Psoas muscle (tissue), 7 donors: ENCODE measurements around the gene DEFB128. TPM values are rescaled to one million over a fixed set of nuclear protein-coding genes. Genes with fewer than 3 reads are reported as not detected.

ENCODE experiments used
- polyA plus RNA-seq, 3 donors: library from polyadenylated mRNA; stranded (reverse); fragments of 200-250 nt; gene quantifications; one replicate each; pipeline ENCODE4 v1.2.3, GENCODE V29; 2013
- total RNA-seq, 4 donors: library from RNA; stranded (reverse); fragmentation: NEBNext Ultra II Directional in 2 of 4; extraction: Animal tissue kit (Norgen Biotek cat#: 25700) in 2 of 4; gene quantifications; one replicate each; pipeline versions ENCODE4 v1.2.1 to v1.2.4, GENCODE V29; 2021 to 2023
- donor health status: healthy with polysubstance abuse.
- donor health status: DM: no; HTN: no; CAD: no; lungs with moderate emphysema.
- donor health status: Bipolar disorder and iron deficiency.
- donor health status: healthy.
- donor health status: DM: no; HTN: no; CAD: no.
- donor health status: DM: no; HTN: no; CAD: no.
- donor health status: DM: yes; HTN: yes; CAD: no.

The DEFB128 gene
- total and polyA plus RNA-seq, 7 donors, result not detected

Other genes starting within 250 kb of the DEFB128 start
- not detected for gene DEFB125, start 102.0 kb downstream of the DEFB128 start, total RNA-seq
- gene DEFB125, start 102.0 kb downstream of the DEFB128 start, polyA plus RNA-seq, result not detected
- gene DEFB126, start 47.1 kb downstream of the DEFB128 start, total RNA-seq, result not detected
- gene DEFB126, start 47.1 kb downstream of the DEFB128 start, polyA plus RNA-seq, result not detected
- not detected for gene DEFB127, start 32.3 kb downstream of the DEFB128 start, total RNA-seq
- not detected for gene DEFB127, start 32.3 kb downstream of the DEFB128 start, polyA plus RNA-seq
- not detected for gene DEFB129, start 37.5 kb upstream of the DEFB128 start, total RNA-seq
- gene DEFB129, start 37.5 kb upstream of the DEFB128 start, polyA plus RNA-seq, result not detected
- gene DEFB132, start 68.0 kb upstream of the DEFB128 start, total RNA-seq, result not detected
- not detected for gene DEFB132, start 68.0 kb upstream of the DEFB128 start, polyA plus RNA-seq
- gene C20orf96, start 101.0 kb upstream of the DEFB128 start, total RNA-seq, result 1 to 10 TPM; 1.0 to 2.1 (median 1.5) TPM
- 1 to 10 TPM; 1.3 to 2.1 (median 1.9) TPM for gene C20orf96, start 101.0 kb upstream of the DEFB128 start, polyA plus RNA-seq
- gene ZCCHC3, start 107.9 kb upstream of the DEFB128 start, total RNA-seq, result 10 to 100 TPM in 1 of 4 donors, 1 to 10 TPM in 3; 9.3 to 10.2 (median 9.5) TPM
- gene ZCCHC3, start 107.9 kb upstream of the DEFB128 start, polyA plus RNA-seq, result 1 to 10 TPM; 6.8 to 8.4 (median 7.9) TPM
- gene SOX12, start 135.8 kb upstream of the DEFB128 start, total RNA-seq, result 1 to 10 TPM; 1.2 to 5.7 (median 5.2) TPM
- 1 to 10 TPM; 1.9 to 3.6 (median 2.3) TPM for gene SOX12, start 135.8 kb upstream of the DEFB128 start, polyA plus RNA-seq
- gene NRSN2, start 157.4 kb upstream of the DEFB128 start, total RNA-seq, result 1 to 10 TPM; 3.0 to 5.0 (median 3.9) TPM
- 1 to 10 TPM; 1.6 to 3.4 (median 3.1) TPM for gene NRSN2, start 157.4 kb upstream of the DEFB128 start, polyA plus RNA-seq
- gene TRIB3, start 191.0 kb upstream of the DEFB128 start, total RNA-seq, result 1 to 10 TPM in 3 of 4 donors, under 1 TPM in 1; 0.78 to 7.7 (median 2.5) TPM
- 10 to 100 TPM in 1 of 3 donors, 1 to 10 TPM in 1, under 1 TPM in 1; 0.74 to 16.3 (median 2.1) TPM for gene TRIB3, start 191.0 kb upstream of the DEFB128 start, polyA plus RNA-seq
- gene RBCK1, start 218.6 kb upstream of the DEFB128 start, total RNA-seq, result 10 to 100 TPM; 34.1 to 50.5 (median 40.7) TPM
- 10 to 100 TPM; 35.8 to 52.5 (median 46.0) TPM for gene RBCK1, start 218.6 kb upstream of the DEFB128 start, polyA plus RNA-seq